SIG-M5 treated with dmso at 0.1 percent for 504 hours (cell line): Measurements from ENCODE around the gene SCN1A.
"Not testable (repeated sequence)": the region's sequence is repeated elsewhere in the genome, so short reads cannot be mapped to it uniquely, and the experiment has no call there.

ENCODE experiments used
- DNase-seq: peaks from one replicate; lab custom pipeline; 2025; ENCODE audit not compliant: unreplicated experiment; lab: John Stamatoyannopoulos, UW

SCN1A gene

GRCh38 chr2:166135849-166136258 lies 8.0 kb upstream of the SCN1A start:
- no peak for DNase-seq

GRCh38 chr2:166135152-166135848 lies 7.5 kb upstream of the SCN1A start:
- no peak for DNase-seq

- DNase-seq = no peak
Measured at GRCh38 chr2:166134252-166135151, 6.7 kb upstream of the SCN1A start.

- DNase-seq = no peak
Measured at GRCh38 chr2:166133653-166134052, 5.8 kb upstream of the SCN1A start.

GRCh38 chr2:166128156-166128505 lies 311 bp upstream of the SCN1A start:
- DNase-seq = no peak

GRCh38 chr2:166126007-166126639 lies 1.7 kb downstream of the SCN1A start:
- DNase-seq = no peak

GRCh38 chr2:166125557-166125956 lies 2.3 kb downstream of the SCN1A start:
- no peak for DNase-seq

- DNase-seq = no peak
Measured at GRCh38 chr2:166118180-166118579, 9.6 kb downstream of the SCN1A start.

GRCh38 chr2:166117491-166117890 lies 10.3 kb downstream of the SCN1A start:
- DNase-seq = no peak

- no peak for DNase-seq
Measured at GRCh38 chr2:166115589-166115988, 12.2 kb downstream of the SCN1A start.

- DNase-seq = no peak
Measured at GRCh38 chr2:166112193-166112605, 15.6 kb downstream of the SCN1A start.

- no peak for DNase-seq
Measured at GRCh38 chr2:166106431-166107015, 21.3 kb downstream of the SCN1A start.

GRCh38 chr2:166104773-166105172 lies 23.0 kb downstream of the SCN1A start:
- DNase-seq = no peak

GRCh38 chr2:166104084-166104483 lies 23.7 kb downstream of the SCN1A start:
- no peak for DNase-seq

GRCh38 chr2:166103277-166103676 lies 24.5 kb downstream of the SCN1A start:
- not testable (repeated sequence) for DNase-seq

GRCh38 chr2:166094325-166094724 lies 33.5 kb downstream of the SCN1A start:
- DNase-seq = no peak

GRCh38 chr2:166092889-166093288 lies 34.9 kb downstream of the SCN1A start:
- peak; percentile 19 for DNase-seq

GRCh38 chr2:166091439-166091838 lies 36.4 kb downstream of the SCN1A start:
- no peak for DNase-seq

GRCh38 chr2:166090908-166091307 lies 36.9 kb downstream of the SCN1A start:
- peak; percentile 50 for DNase-seq

- DNase-seq = peak; percentile 11
Measured at GRCh38 chr2:166090346-166090745, 37.5 kb downstream of the SCN1A start.

- no peak for DNase-seq
Measured at GRCh38 chr2:166088634-166089033, 39.2 kb downstream of the SCN1A start.
